ENCODE results near the gene FARP2.
"Not testable (repeated sequence)": the region's sequence is repeated elsewhere in the genome, so short reads cannot be mapped to it uniquely, and the experiment has no call there.

FARP2 gene

GRCh38 chr2:241408849-241409248, 52.8 kb downstream of the FARP2 start:
- DNase-seq (ENCODE audit: low read depth): no peak

GRCh38 chr2:241410739-241411176, 54.7 kb downstream of the FARP2 start:
- DNase-seq (ENCODE audit: low read depth): peak; percentile 14

- peak; percentile 71 for DNase-seq (ENCODE audit: low read depth)
Measured at GRCh38 chr2:241412144-241412543, 56.1 kb downstream of the FARP2 start.

GRCh38 chr2:241413501-241413900, 57.4 kb downstream of the FARP2 start:
- not testable (repeated sequence) for DNase-seq (ENCODE audit: low read depth)

GRCh38 chr2:241413929-241414580, 58.0 kb downstream of the FARP2 start:
- DNase-seq (ENCODE audit: low read depth): no peak

GRCh38 chr2:241415196-241415595, 59.1 kb downstream of the FARP2 start:
- DNase-seq (ENCODE audit: low read depth): no peak

- no peak for DNase-seq (ENCODE audit: low read depth)
Measured at GRCh38 chr2:241417626-241418025, 61.5 kb downstream of the FARP2 start.

- DNase-seq (ENCODE audit: low read depth): no peak
Measured at GRCh38 chr2:241421330-241421729, 65.2 kb downstream of the FARP2 start.

- not testable (repeated sequence) for DNase-seq (ENCODE audit: low read depth)
Measured at GRCh38 chr2:241421942-241422341, 65.9 kb downstream of the FARP2 start.

- no peak for DNase-seq (ENCODE audit: low read depth)
Measured at GRCh38 chr2:241422350-241422749, 66.3 kb downstream of the FARP2 start.

- DNase-seq (ENCODE audit: low read depth): not testable (repeated sequence)
Measured at GRCh38 chr2:241423489-241423888, 67.4 kb downstream of the FARP2 start.

- no peak for DNase-seq (ENCODE audit: low read depth)
Measured at GRCh38 chr2:241425368-241425767, 69.3 kb downstream of the FARP2 start.

- no peak for DNase-seq (ENCODE audit: low read depth)
Measured at GRCh38 chr2:241430178-241430577, 74.1 kb downstream of the FARP2 start.

GRCh38 chr2:241432824-241433448, 76.9 kb downstream of the FARP2 start:
- DNase-seq (ENCODE audit: low read depth): no peak

GRCh38 chr2:241437179-241437578, 81.1 kb downstream of the FARP2 start:
- no peak for DNase-seq (ENCODE audit: low read depth)

GRCh38 chr2:241441492-241441891, 85.4 kb downstream of the FARP2 start:
- no peak for DNase-seq (ENCODE audit: low read depth)

- no peak for DNase-seq (ENCODE audit: low read depth)
Measured at GRCh38 chr2:241443486-241444223, 87.6 kb downstream of the FARP2 start.

- no peak for DNase-seq (ENCODE audit: low read depth)
Measured at GRCh38 chr2:241445426-241445825, 89.3 kb downstream of the FARP2 start.

GRCh38 chr2:241450092-241450491, 94.0 kb downstream of the FARP2 start:
- DNase-seq (ENCODE audit: low read depth): not testable (repeated sequence)

GRCh38 chr2:241451840-241452506, 95.9 kb downstream of the FARP2 start:
- no peak for DNase-seq (ENCODE audit: low read depth)

GRCh38 chr2:241453919-241454318, 97.8 kb downstream of the FARP2 start:
- DNase-seq (ENCODE audit: low read depth): not testable (repeated sequence)

- DNase-seq (ENCODE audit: low read depth): no peak
Measured at GRCh38 chr2:241454837-241455485, 98.9 kb downstream of the FARP2 start.
